ENCODE data around the gene PRELID3B. TPM values are rescaled to one million over a fixed set of nuclear protein-coding genes. Genes with fewer than 3 reads are reported as not detected.

The PRELID3B gene
- total RNA-seq, result 10 to 100 TPM; 35.1 to 60.8 (median 40.0) TPM

GRCh38 chr20:59042151-59042795 lies at the start of gene PRELID3B:
Gene PRELID3B, minus strand, starts transcription at chr20:59042786. Its CDS starts 56 bp downstream, at chr20:59042730.
- 12% methylated on average over 6 of the region's 50 CpGs; no CpG with 5 or more reads in 1 of the 2 donors for WGBS, 2 donors (ENCODE audit: low coverage in 1 of 2)
- Histone ChIP-seq H3K27me3 (no peaks in the 10 kb centered on the region), H3K27ac (peak within 1 kb of the TSS; percentile 12 to 89 (median 84)), H3K4me1 (peaks cover 0 to 39% (median 23%) of the 10 kb centered on the region in 3 donors), H3K36me3 (peaks cover 0 to 11% of the 10 kb centered on the region in 2 donors), H3K4me3 (peak within 1 kb of the TSS; percentile 73 to 94), H3K9me3 (no peaks in the 10 kb centered on the region)
- ATAC-seq, result peak; percentile 29
- no peak for TF ChIP-seq CTCF (IDR thresholded peaks at IDR 0.05)
- TF ChIP-seq POLR2A (IDR thresholded peaks at IDR 0.05), result peak; percentile 53 to 57

GRCh38 chr20:59087829-59088433 lies 45.3 kb upstream of the PRELID3B start:
- peak; percentile 72 to 90 (median 86) for TF ChIP-seq CTCF (IDR thresholded peaks at IDR 0.05)
- TF ChIP-seq POLR2AphosphoS5 (IDR thresholded peaks at IDR 0.05), result no peak
- no peak for TF ChIP-seq EP300 (IDR thresholded peaks at IDR 0.05)
- TF ChIP-seq POLR2A (IDR thresholded peaks at IDR 0.05), result no peak
- Histone ChIP-seq H3K27ac (no peak overlapping the region), H3K36me3 (no peaks in the 10 kb centered on the region), H3K9me3 (no peaks in the 10 kb centered on the region), H3K27me3 (peaks cover 5% of the 10 kb centered on the region), H3K4me1 (peaks cover 0 to 14% (median 0%) of the 10 kb centered on the region in 3 donors), H3K4me3 (no peak overlapping the region)
- 6% methylated on average over 5 of the region's 5 CpGs for whole genome bisulfite sequencing, 2 donors (ENCODE audit: low coverage in 1 of 2)
- peak; percentile 72 for ATAC-seq

GRCh38 chr20:59086923-59087322 lies 44.3 kb upstream of the PRELID3B start:
- 87 to 91% methylated on average over 5 of the region's 5 CpGs for WGBS, 2 donors (ENCODE audit: low coverage in 1 of 2)
- H3K27ac ChIP-seq, result no peak overlapping the region
- ATAC-seq, result no peak
- H3K36me3 ChIP-seq, result no peaks in the 10 kb centered on the region
- no peak for TF ChIP-seq POLR2AphosphoS5 (IDR thresholded peaks at IDR 0.05)
- TF ChIP-seq EP300 (IDR thresholded peaks at IDR 0.05), result no peak
- no peak for TF ChIP-seq CTCF (IDR thresholded peaks at IDR 0.05)
- no peak for TF ChIP-seq POLR2A (IDR thresholded peaks at IDR 0.05)
- no peaks in the 10 kb centered on the region for H3K9me3 ChIP-seq
- peaks cover 0 to 14% (median 0%) of the 10 kb centered on the region in 3 donors for H3K4me1 ChIP-seq
- H3K27me3 ChIP-seq, result peaks cover 5% of the 10 kb centered on the region
- no peak overlapping the region for H3K4me3 ChIP-seq

- TF ChIP-seq POLR2A (IDR thresholded peaks at IDR 0.05), result no peak
- no peak for TF ChIP-seq CTCF (IDR thresholded peaks at IDR 0.05)
- TF ChIP-seq EP300 (IDR thresholded peaks at IDR 0.05), result no peak
- H3K27me3 ChIP-seq, result peaks cover 12% of the 10 kb centered on the region
- H3K4me3 ChIP-seq, result no peak overlapping the region
- no peak overlapping the region for H3K27ac ChIP-seq
- H3K9me3 ChIP-seq, result no peaks in the 10 kb centered on the region
- H3K36me3 ChIP-seq, result no peaks in the 10 kb centered on the region
- H3K4me1 ChIP-seq, result peaks cover 0 to 14% (median 0%) of the 10 kb centered on the region in 3 donors
- no peak for ATAC-seq
- 37 to 40% methylated on average over 8 to 9 of the region's 9 CpGs for WGBS, 2 donors (ENCODE audit: low coverage in 1 of 2)
These were observed 41.7 kb upstream of the PRELID3B start for GRCh38 chr20:59084041-59084850.

Data from gastroesophageal sphincter (tissue), 4 donors.